ENCODE results near the gene UBE2J1.
"Not testable (repeated sequence)": the region's sequence is repeated elsewhere in the genome, so short reads cannot be mapped to it uniquely, and the experiment has no call there.

The UBE2J1 gene, protein sequence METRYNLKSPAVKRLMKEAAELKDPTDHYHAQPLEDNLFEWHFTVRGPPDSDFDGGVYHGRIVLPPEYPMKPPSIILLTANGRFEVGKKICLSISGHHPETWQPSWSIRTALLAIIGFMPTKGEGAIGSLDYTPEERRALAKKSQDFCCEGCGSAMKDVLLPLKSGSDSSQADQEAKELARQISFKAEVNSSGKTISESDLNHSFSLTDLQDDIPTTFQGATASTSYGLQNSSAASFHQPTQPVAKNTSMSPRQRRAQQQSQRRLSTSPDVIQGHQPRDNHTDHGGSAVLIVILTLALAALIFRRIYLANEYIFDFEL

GRCh38 chr6:89352278-89353117, at the start of gene UBE2J1:
UBE2J1 (minus strand) TSS chr6:89352722; CDS start chr6:89352569, 153 bp downstream.
- DNase-seq, result peak; percentile 83

DNA sequence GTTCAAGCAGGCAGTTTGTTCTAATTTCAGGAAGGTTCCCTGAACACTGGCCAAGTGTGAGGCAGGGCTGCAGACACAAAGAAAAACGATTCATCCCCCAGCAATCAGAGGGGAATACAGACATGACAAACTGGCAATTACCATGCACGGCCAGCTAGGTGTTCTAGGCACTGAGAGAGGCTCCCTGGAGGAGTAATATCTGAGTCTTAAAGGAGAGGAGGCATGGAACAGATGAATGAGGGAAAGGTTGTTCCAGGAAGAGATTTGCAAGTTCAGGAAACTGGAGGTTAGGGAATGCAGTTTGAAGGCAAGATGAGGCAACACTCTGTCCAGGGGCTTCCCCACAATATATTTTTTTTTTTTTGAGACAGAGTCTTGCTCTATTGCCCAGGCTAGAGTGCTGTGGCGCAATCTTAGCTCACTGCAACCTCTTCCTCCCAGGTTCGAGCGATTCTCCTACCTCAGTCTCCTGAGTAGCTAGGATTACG, 48.4 kb upstream of the UBE2J1 start:
- DNase-seq, result no peak

- no peak for DNase-seq
Measured at GRCh38 chr6:89400050-89400449, 47.5 kb upstream of the UBE2J1 start.

GRCh38 chr6:89398762-89399525, 46.4 kb upstream of the UBE2J1 start:
- no peak for DNase-seq

GRCh38 chr6:89397884-89398283, 45.4 kb upstream of the UBE2J1 start:
- not testable (repeated sequence) for DNase-seq

- DNase-seq, result no peak
Measured at GRCh38 chr6:89393659-89394058, 41.1 kb upstream of the UBE2J1 start.

GRCh38 chr6:89392823-89393222, 40.3 kb upstream of the UBE2J1 start:
- no peak for DNase-seq

- DNase-seq, result no peak
Measured at GRCh38 chr6:89388846-89389245, 36.3 kb upstream of the UBE2J1 start.

DNA sequence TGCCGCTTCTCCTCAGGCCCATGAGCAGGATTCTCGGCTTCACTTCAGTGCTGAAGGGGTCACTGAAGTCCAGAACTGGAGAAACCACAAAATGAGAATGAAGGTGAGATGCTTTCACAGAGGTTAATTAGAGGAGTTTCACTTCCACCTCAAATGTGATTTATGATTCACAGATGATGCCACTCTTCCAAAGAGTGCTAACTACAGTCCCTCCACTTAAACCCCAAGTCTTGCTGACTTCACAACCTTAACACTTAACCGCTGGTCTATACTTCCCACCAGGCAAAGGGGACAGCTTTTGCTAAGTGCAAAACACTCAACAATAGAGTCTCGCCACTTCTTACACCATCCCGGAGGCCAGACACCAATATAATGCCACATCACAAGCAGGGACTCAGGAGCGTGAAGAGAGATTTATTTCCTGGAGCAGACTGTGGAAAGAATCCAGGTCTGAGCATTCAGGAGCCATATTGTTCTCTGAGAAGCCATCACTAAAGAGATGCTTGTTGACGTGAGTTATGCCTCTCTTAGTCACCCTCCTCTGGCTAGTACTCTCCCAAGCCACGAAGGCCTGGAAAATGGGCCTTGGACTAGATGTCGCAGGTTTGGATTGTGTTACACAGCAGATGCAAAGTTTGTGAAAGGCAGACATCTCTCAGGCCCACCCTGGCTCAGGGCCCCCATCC, 35.1 kb upstream of the UBE2J1 start:
- DNase-seq, result no peak

GRCh38 chr6:89386917-89387491, 34.5 kb upstream of the UBE2J1 start:
- DNase-seq, result no peak

- no peak for DNase-seq
Measured at GRCh38 chr6:89385846-89386245, 33.3 kb upstream of the UBE2J1 start.

GRCh38 chr6:89385156-89385667, 32.7 kb upstream of the UBE2J1 start:
- no peak for DNase-seq

GRCh38 chr6:89381031-89381430, 28.5 kb upstream of the UBE2J1 start:
- DNase-seq, result no peak

DNA sequence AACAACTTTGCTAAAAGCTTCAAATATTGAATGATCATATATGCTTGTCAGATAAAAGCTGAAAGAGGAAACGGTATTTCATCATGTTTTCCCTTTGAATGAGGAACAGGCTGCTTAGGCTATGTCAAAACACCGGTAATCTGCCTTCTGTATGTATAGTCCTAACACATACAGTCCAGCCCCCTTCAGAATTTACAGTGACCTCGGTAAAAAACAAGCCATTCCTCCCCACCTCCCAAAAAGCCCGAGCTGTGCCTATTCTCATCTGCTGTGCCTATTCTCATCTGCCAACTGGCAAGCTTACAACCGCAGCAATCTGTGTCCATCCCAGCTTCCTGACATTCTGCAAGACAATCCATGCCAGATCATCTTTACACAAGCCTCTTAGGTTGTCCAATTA, 26.8 kb upstream of the UBE2J1 start:
- no peak for DNase-seq

DNA sequence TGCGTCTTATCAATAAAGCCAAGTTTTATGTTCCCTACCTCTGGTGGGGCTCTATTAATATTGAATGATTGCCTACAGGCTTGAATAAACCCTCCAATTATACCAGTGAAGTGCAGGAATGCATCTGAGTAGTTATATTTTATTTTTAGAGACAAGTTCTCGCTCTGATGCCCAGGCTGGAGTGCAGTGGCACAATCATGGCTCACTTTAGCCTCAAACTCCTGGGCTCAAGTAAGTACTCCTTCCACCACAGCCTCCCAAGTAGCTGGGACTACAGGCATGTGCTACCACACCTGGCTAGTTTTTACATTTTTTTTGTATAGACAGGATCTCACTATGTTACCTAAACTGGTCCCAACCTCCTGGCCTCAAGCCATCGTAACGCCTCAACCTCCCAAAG, 26.1 kb upstream of the UBE2J1 start:
- DNase-seq, result no peak

GRCh38 chr6:89375427-89376267, 23.1 kb upstream of the UBE2J1 start:
- peak; percentile 91 for DNase-seq

- DNase-seq, result peak; percentile 54
Measured at GRCh38 chr6:89372506-89372901, 20.0 kb upstream of the UBE2J1 start.

DNA sequence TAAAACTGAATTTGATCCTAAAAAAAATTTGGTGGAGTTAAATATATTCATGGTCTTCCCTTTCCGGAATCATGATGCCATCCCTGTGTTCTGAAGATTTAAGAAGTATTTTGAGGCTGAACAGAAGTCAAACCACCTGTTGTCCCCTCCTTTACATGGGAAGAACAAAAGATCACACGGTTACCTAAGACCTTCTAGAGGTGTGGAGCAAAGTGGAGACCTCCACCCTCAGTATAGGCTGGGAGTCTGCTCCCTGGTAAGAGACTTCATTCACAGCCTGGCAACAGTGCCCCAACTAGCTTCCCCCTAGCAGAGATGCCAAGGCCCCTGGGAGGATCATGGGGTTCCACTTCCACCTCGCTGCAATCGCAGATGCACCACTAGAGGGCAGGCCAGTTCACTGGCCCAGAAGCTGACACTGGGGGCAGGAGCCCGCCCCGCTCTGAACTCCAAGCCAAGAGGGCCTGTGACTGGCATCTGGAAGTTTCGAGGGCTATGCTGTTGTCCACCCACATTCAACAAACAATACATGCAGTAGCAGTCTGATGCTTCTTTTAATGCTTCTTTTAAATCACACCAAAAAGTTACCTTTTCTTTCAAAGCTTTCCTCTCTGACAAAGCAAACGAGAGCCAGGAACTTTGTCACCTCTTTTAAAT, 19.5 kb upstream of the UBE2J1 start:
- peak; percentile 70 for DNase-seq

- DNase-seq, result no peak
Measured at GRCh38 chr6:89368999-89369398, 16.5 kb upstream of the UBE2J1 start.

DNA sequence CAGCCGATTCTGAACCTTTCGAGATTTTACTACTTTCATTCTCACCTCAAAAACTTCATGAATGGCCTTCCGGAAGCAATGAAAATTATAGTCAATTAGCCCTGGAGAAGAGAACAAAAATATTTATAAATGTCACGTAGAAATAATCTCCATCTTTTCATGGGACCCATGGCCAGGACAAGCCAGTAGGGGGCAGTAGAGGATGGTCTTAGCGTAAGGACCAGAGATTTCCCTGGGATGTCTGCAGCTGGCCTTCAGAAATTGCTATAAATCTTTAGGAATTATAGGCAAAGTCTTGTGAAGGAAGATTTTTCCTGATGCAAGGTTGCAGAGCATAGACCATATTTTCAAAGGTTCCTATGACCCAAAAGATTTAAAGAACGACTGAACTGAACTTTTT, 15.6 kb upstream of the UBE2J1 start:
- peak; percentile 39 for DNase-seq

DNA sequence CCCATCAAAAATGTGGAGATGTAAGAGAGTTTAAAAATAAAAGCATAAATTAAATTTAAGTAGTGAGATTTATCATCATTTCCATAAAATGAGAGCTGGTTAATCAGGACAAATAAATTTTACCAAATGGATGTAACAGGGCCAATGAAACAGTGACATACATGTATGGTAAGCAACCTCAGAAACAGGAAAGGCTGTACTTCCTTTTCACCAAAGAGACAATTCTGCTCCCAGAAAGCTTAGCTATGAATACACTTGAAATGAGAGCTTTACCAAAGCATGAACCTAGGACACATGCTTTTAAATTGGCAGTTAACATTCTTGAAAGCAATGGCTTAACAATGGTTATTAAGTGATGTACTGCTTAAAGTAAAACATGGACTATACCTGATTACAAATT, 12.1 kb upstream of the UBE2J1 start:
- no peak for DNase-seq

Measured in NK-92 treated with Interleukin-12 subunit alpha and Interleukin-12 subunit beta, amount 100 ng/mL, for 24 hours (cell line).